ENCODE data around the gene HSD17B1. TPM values are rescaled to one million over a fixed set of nuclear protein-coding genes. Genes with fewer than 3 reads are reported as not detected.

Gene HSD17B1
- total and polyA plus RNA-seq, 2 of the 13 experiments (the other 11 are each of a cell fraction or from before 2014, with no cell fraction given), result 0.54 to 0.93 TPM

DNA sequence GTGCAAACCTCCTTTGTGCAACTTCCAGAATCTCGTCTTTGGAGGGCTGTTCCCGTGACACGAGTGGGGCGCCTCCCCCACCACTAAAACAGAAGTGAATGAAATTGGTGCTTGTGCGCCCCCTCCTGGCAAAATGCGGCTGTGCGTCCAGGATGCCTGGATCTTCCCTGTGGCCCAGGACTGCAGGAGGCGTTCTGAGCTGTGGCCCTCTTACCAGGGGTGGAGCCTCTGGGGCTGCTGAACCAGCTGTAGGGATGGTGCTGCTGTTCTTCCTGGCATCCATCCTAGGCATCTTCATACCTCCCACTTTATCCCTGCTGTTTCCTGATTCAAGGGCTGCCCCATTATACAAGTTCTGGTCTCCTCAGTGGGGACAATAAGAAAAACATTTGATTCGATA is 35.2 kb upstream of the HSD17B1 start (continued):
- TF ChIP-seq ZNF329 (CRISPR knock-in tag; IDR thresholded peaks at IDR 0.05; ENCODE audit: low read depth), result no peak
- peak; percentile 42; the same call in 1 of the 2 replicates for TF ChIP-seq HINFP (CRISPR knock-in tag; IDR thresholded peaks at IDR 0.05; ENCODE audit: low read depth)
- TF ChIP-seq ZNF24 (IDR thresholded peaks at IDR 0.05), result no peak
- no peak for TF ChIP-seq ZNF777 (CRISPR knock-in tag; IDR thresholded peaks at IDR 0.05)
- TF ChIP-seq, protein P1, sequence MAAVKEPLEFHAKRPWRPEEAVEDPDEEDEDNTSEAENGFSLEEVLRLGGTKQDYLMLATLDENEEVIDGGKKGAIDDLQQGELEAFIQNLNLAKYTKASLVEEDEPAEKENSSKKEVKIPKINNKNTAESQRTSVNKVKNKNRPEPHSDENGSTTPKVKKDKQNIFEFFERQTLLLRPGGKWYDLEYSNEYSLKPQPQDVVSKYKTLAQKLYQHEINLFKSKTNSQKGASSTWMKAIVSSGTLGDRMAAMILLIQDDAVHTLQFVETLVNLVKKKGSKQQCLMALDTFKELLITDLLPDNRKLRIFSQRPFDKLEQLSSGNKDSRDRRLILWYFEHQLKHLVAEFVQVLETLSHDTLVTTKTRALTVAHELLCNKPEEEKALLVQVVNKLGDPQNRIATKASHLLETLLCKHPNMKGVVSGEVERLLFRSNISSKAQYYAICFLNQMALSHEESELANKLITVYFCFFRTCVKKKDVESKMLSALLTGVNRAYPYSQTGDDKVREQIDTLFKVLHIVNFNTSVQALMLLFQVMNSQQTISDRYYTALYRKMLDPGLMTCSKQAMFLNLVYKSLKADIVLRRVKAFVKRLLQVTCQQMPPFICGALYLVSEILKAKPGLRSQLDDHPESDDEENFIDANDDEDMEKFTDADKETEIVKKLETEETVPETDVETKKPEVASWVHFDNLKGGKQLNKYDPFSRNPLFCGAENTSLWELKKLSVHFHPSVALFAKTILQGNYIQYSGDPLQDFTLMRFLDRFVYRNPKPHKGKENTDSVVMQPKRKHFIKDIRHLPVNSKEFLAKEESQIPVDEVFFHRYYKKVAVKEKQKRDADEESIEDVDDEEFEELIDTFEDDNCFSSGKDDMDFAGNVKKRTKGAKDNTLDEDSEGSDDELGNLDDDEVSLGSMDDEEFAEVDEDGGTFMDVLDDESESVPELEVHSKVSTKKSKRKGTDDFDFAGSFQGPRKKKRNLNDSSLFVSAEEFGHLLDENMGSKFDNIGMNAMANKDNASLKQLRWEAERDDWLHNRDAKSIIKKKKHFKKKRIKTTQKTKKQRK (IDR thresholded peaks at IDR 0.05; ENCODE audit: low read length), result no peak
- TF ChIP-seq ETV5 (CRISPR knock-in tag; IDR thresholded peaks at IDR 0.05; ENCODE audit: borderline replicate concordance), result no peak
- no peak for TF ChIP-seq NR2C2 (CRISPR knock-in tag; IDR thresholded peaks at IDR 0.05; ENCODE audit: borderline replicate concordance)
- TF ChIP-seq MIER3 (CRISPR knock-in tag; IDR thresholded peaks at IDR 0.05; ENCODE audit: borderline replicate concordance), result no peak
- TF ChIP-seq REPIN1 (CRISPR knock-in tag; IDR thresholded peaks at IDR 0.05; ENCODE audit: borderline replicate concordance, low read depth), result peak; percentile 59; the same call in 1 of the 2 replicates
- TF ChIP-seq TBX3 (IDR thresholded peaks at IDR 0.05; ENCODE audit: borderline replicate concordance), result no peak
- no peak for TF ChIP-seq RNF2 (conservative IDR thresholded peaks at IDR 0.05; ENCODE audit: low read depth)
- TF ChIP-seq, protein P2, sequence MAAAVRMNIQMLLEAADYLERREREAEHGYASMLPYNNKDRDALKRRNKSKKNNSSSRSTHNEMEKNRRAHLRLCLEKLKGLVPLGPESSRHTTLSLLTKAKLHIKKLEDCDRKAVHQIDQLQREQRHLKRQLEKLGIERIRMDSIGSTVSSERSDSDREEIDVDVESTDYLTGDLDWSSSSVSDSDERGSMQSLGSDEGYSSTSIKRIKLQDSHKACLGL (CRISPR knock-in tag; IDR thresholded peaks at IDR 0.05), result no peak
- TF ChIP-seq ZNF124 (CRISPR knock-in tag; IDR thresholded peaks at IDR 0.05), result 0 out of 2 replicates have a peak, but pooled peaks have one; percentile 58
- TF ChIP-seq POLR2AphosphoS2 (IDR thresholded peaks at IDR 0.05; ENCODE audit: low read depth, low read length), result no peak
- TF ChIP-seq, protein P3, sequence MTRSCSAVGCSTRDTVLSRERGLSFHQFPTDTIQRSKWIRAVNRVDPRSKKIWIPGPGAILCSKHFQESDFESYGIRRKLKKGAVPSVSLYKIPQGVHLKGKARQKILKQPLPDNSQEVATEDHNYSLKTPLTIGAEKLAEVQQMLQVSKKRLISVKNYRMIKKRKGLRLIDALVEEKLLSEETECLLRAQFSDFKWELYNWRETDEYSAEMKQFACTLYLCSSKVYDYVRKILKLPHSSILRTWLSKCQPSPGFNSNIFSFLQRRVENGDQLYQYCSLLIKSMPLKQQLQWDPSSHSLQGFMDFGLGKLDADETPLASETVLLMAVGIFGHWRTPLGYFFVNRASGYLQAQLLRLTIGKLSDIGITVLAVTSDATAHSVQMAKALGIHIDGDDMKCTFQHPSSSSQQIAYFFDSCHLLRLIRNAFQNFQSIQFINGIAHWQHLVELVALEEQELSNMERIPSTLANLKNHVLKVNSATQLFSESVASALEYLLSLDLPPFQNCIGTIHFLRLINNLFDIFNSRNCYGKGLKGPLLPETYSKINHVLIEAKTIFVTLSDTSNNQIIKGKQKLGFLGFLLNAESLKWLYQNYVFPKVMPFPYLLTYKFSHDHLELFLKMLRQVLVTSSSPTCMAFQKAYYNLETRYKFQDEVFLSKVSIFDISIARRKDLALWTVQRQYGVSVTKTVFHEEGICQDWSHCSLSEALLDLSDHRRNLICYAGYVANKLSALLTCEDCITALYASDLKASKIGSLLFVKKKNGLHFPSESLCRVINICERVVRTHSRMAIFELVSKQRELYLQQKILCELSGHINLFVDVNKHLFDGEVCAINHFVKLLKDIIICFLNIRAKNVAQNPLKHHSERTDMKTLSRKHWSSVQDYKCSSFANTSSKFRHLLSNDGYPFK (CRISPR knock-in tag; IDR thresholded peaks at IDR 0.05; ENCODE audit: borderline replicate concordance), result no peak
- no peak for TF ChIP-seq ASH2L (IDR thresholded peaks at IDR 0.05; ENCODE audit: insufficient read length, low read depth, low read length)
- no peak for TF ChIP-seq TBP (CRISPR knock-in tag; IDR thresholded peaks at IDR 0.05)
- TF ChIP-seq THRA (CRISPR knock-in tag; IDR thresholded peaks at IDR 0.05; ENCODE audit: borderline replicate concordance), result peak; percentile 50
- no peak for TF ChIP-seq BHLHE40 (IDR thresholded peaks at IDR 0.05; ENCODE audit: low read length)
- 0 out of 2 replicates have a peak, but pooled peaks have one; percentile 28 for TF ChIP-seq JUN (CRISPR knock-in tag; IDR thresholded peaks at IDR 0.05)
